GM21390 (cell line): ENCODE data around the gene RFX8.

Experiments
- ATAC-seq: cut with Tn5 transposase; IDR thresholded peaks from one replicate; pipeline ENCODE4 v1.9.1; 2021; ENCODE audit not compliant: unreplicated experiment

RFX8 gene

GRCh38 chr2:101383016-101383541 lies 91.8 kb downstream of the RFX8 start:
- no peak for ATAC-seq

DNA sequence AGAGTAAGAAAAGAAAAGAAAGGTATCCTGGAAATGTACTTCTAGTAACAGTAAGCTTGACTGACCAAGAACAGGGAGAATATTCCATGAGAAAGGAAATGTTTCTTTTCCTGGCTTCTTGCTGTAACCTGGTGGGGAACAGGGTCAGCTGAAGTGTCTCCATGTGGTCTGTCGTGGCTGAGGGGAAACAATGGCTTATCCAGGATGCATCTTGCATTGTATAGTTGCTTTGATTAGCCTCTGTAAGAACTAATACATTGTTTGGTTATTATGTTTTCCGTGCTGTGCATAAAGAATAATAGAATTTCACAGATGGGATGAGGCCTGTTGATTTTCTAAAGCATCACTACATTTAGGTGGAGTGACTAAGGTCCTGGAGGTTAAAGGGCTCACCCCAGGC lies 92.5 kb downstream of the RFX8 start:
- ATAC-seq: no peak

GRCh38 chr2:101380376-101380775 lies 94.5 kb downstream of the RFX8 start:
- no peak for ATAC-seq

DNA sequence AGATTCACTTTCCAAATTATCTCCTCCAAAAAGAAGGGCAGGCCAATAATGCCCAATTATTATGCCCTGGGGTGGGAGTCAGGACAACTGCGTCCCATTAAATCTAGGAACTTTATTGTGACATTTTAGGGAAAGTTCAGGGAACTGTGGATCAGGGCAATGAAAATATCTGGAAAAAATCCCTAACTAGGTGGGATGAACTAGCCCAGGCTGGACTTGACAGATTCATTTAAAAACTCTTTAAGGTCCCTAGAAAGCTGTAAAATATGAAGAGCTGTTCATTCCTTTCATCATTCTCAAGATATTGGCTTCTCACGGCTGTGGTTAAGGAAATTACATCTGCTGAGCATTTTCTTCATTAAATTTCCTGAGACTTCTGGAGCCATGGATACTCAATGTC lies 95.8 kb downstream of the RFX8 start:
- no peak for ATAC-seq

DNA sequence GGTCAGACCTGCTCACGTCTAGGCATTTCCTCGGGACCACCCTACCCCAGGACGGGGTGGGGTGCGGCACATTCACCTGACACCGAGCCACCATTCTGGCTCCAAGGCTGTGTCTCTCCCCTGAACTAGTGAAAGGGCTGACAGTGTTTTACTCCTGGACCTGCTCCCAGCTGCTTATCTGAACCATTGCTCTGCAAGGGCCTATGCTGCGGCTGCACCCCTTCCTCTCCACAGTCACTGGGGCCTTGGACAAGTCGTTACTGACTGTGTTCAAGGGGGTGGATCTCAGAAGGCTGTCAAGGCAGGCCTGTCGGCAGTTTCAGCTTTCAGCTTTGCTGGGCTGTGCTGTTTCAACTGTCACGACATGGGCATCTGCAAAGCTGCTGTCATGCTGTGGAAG lies 99.3 kb downstream of the RFX8 start:
- ATAC-seq: no peak

DNA sequence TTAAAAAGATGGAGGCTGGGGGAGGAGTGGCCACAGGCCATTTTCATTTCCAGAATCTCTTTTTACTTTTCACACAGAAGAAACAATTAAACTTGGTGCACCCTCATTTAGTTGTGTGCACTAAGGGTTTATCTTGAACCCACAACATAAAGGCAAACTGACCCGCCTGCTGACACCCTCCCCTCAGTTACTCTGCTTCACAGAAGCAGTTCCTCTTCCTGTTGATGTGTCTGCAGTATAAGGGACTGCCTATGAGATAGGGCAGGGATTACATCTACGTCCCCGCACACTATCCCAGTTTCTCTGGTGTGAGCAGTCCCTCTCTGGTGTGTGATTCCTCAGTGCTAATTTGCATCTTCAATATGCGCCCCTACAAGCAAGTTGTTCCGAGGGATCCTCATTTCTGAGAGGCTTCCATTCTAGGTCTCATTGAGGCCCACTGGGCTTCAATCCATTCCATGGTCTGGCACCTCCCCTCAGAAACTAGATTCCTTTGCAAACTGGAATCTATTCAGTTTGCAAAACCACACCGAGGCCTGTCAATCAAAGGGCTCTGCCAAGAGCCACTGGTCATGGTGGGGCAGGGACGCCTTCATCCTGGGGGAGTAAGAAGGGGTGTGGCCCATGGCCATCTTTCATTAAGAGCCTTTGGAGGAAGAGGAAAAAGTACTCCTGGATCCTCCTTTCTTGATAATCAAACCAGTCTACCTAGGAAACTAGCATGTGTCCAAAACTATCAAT lies 99.9 kb downstream of the RFX8 start:
- ATAC-seq: no peak

DNA sequence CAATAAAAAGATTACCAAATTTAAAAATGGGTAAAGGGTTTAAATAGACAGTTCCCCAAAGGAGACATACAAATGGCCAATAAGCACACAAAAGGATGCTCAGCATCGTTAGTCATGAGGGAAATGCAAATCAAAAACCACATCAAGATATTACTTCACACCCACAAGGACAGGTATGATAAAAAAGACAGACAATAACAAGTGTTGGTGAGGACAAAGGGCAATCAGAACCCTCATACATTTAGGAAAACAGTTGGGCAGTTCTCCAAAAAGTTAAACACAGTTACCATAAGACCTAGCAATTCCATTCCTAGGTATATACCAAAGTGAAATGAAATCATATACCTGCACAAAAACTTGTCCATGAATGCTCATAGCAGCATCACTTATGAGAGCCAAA lies 102.1 kb downstream of the RFX8 start:
- no peak for ATAC-seq

DNA sequence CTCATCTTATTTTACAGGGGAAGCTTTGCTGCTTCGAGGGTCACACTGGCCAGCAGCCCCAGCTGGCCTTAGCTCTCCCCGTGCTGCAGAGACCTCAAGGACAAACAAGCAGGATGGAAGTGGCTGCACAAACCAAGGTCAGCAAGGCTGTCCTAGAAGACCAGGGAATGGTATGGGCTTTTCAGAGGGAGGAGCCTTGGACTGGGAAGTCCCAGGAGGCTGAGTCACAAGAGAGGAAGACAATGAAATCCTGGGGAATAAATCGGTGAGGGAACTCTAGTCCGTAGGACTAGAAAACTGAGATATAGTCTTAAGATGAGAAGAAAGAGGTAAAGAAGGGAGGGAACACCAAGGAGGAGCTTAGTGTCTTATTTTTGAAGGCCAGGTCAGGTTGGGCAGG lies 103.3 kb downstream of the RFX8 start:
- no peak for ATAC-seq

- no peak for ATAC-seq
Observed at GRCh38 chr2:101369100-101369499, 105.8 kb downstream of the RFX8 start.

- ATAC-seq: no peak
Observed at GRCh38 chr2:101368376-101368775, 106.5 kb downstream of the RFX8 start.

GRCh38 chr2:101367508-101367907 lies 107.4 kb downstream of the RFX8 start:
- no peak for ATAC-seq

DNA sequence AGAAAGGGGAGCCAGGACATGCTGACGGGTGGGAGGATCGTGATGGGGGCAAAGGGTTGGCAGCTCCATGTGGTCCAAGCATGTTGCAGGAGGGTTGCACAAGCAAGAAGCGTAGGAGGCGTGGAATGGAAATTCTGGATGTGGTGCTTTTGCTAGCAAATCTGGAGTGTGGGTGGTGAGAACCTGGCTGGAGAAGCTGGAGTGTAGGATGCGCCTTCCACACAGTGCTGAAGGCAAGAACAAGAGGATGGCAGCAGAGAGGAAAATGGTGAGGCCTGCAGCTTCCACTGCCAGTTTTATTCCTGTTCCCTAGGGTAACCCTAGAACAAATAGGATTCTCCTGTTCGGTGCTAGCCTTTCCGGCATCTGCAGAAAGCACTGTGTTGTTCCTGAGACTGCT lies 110.0 kb downstream of the RFX8 start:
- no peak for ATAC-seq

DNA sequence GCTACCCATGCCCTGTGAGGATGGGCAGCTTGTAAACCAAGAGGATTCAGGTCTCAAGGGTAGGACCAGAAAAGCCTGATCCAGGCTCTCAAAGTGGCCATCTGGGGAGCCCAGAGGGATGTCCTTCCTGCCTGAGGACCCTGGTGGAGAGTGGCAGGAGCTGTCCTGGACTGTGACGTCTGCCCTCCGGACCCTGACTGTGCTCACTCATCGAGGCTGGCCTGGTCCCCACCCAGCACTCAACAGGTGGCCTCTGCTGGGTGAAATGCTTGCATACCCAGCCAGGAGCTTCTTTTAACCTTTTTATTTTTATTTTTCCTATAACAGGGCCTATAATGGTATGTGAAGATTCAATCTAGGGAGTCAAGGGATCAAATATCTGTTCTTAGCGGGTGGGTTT lies 112.1 kb downstream of the RFX8 start:
- ATAC-seq: no peak

- ATAC-seq: no peak
Observed at GRCh38 chr2:101362316-101362715, 112.6 kb downstream of the RFX8 start.

DNA sequence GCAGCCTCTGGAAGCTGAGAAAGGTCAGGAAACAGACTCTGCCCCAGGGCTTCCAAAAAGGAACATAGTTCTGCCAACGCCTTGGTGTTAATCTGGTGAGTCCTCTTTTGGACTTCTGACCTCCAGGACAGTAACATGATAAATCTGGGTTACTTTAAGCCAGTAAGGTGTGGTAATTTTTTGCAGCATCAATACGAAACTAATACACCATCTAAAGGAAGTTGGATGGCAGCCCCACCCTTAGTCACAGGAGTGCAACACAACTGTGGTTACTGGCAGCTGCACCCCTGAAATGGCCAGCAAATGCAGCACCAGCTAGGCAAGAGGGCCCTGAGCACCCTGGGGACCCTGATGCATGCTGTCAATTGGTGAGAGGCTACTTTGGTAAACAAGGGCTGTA lies 113.4 kb downstream of the RFX8 start:
- no peak for ATAC-seq

GRCh38 chr2:101361121-101361520 lies 113.8 kb downstream of the RFX8 start:
- no peak for ATAC-seq

- no peak for ATAC-seq
Observed at GRCh38 chr2:101360232-101360631, 114.7 kb downstream of the RFX8 start.

GRCh38 chr2:101359410-101359954 lies 115.4 kb downstream of the RFX8 start:
- ATAC-seq: no peak

DNA sequence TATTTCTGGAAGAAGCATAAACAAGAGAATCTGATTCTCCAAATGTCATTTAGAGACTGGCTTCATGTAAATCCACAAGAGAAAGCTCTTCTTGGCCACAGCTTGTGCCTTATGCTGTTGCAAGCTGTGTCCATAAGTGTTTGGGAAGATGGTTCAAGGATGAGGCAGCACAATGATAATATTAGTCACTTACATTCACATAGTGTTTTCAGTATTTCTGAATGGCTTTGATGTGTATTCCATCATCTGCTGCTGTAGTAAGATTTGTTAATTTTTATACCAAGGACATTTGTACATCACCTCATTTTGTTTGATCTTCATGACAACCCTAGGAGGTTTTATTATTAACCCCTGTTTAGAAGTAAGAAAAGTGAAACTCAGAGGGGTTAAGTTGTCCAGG lies 117.5 kb downstream of the RFX8 start:
- ATAC-seq: no peak

- no peak for ATAC-seq
Observed at GRCh38 chr2:101356521-101356920, 118.4 kb downstream of the RFX8 start.

- no peak for ATAC-seq
Observed at GRCh38 chr2:101356055-101356454, 118.9 kb downstream of the RFX8 start.

DNA sequence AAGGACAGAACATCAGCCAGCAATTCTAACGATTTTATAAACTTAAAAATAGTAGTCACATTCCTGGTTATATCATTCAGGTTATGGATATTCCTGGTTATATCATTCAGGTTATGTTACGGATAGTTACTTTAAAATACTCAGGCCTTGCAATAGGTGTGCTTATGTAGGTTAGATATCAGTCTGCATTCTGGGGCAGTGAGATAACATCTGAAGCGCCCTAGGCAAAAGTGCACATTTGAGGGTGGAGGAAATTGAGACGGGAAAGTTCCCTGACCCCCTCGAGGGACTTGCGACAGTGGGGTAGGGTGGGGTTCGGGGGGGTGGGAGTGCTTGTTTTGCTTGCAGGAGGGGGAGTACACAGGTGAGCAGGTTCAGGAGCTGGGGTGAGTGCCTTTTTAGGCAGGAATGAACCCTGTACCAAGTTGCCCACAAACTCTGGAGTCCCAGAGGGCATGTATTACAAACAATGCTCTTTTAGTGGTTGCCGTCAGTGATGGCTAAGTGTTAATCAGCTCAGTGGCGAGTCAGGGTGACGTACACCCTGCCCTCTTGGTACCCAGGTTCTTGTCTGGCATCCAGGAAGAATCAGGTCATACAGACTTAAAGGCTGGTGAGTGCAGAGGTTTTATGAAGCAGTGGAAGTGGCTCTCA lies 119.4 kb downstream of the RFX8 start:
- no peak for ATAC-seq
